ENCODE results near the gene KRT4.
"Not testable (repeated sequence)": the region's sequence is repeated elsewhere in the genome, so short reads cannot be mapped to it uniquely, and the experiment has no call there.

KRT4 gene

GRCh38 chr12:52769354-52769753 lies 44.6 kb downstream of the KRT4 start:
- DNase-seq: no peak

- no peak for DNase-seq
Observed at GRCh38 chr12:52768479-52769200, 45.3 kb downstream of the KRT4 start.

- DNase-seq: no peak
Observed at GRCh38 chr12:52767427-52767826, 46.5 kb downstream of the KRT4 start.

GRCh38 chr12:52767020-52767379 lies 46.9 kb downstream of the KRT4 start:
- no peak for DNase-seq

GRCh38 chr12:52766351-52767019 lies 47.4 kb downstream of the KRT4 start:
- DNase-seq: no peak

- no peak for DNase-seq
Observed at GRCh38 chr12:52765702-52766101, 48.2 kb downstream of the KRT4 start.

- no peak for DNase-seq
Observed at GRCh38 chr12:52763991-52764390, 49.9 kb downstream of the KRT4 start.

GRCh38 chr12:52763036-52763659 lies 50.8 kb downstream of the KRT4 start:
- DNase-seq: no peak

- DNase-seq: no peak
Observed at GRCh38 chr12:52761802-52762201, 52.1 kb downstream of the KRT4 start.

- not testable (repeated sequence) for DNase-seq
Observed at GRCh38 chr12:52761218-52761617, 52.7 kb downstream of the KRT4 start.

- DNase-seq: no peak
Observed at GRCh38 chr12:52760623-52761022, 53.3 kb downstream of the KRT4 start.

GRCh38 chr12:52759695-52760094 lies 54.2 kb downstream of the KRT4 start:
- no peak for DNase-seq

GRCh38 chr12:52759218-52759617 lies 54.7 kb downstream of the KRT4 start:
- no peak for DNase-seq

GRCh38 chr12:52757449-52758176 lies 56.3 kb downstream of the KRT4 start:
- no peak for DNase-seq
